ACC112 (cell line): ENCODE data around the gene CCNK.

ENCODE experiments used
- H2AFZ ChIP-seq: fragments of 200-600 bp; sonication (generic); one replicate; pipeline ENCODE4 v1.6.0; 2017; ENCODE audit warnings: antibody characterized with exemption, low read length; ENCODE audit not compliant: unreplicated experiment
- H3K27ac ChIP-seq: fragments of 200-600 bp; sonication (generic); 2 replicates; pipeline ENCODE4 v1.5.1; 2014; ENCODE audit warnings: low read depth, mild to moderate bottlenecking, antibody characterized with exemption, low read length, moderate library complexity
- H3K27me3 ChIP-seq: fragments of 200-600 bp; sonication (generic); 2 replicates; pipeline ENCODE4 v1.6.1; 2014; ENCODE audit warnings: mild to moderate bottlenecking, antibody characterized with exemption, low read length, moderate library complexity, mixed read lengths; ENCODE audit not compliant: insufficient read depth
- H3K36me3 ChIP-seq: fragments of 200-600 bp; sonication (generic); 2 replicates; pipeline ENCODE4 v1.6.1; 2016; ENCODE audit warnings: mild to moderate bottlenecking, antibody characterized with exemption, low read length, moderate library complexity, mixed read lengths; ENCODE audit not compliant: insufficient read depth
- H3K4me1 ChIP-seq: fragments of 200-600 bp; sonication (generic); one replicate; pipeline ENCODE4 v1.6.1; 2016; ENCODE audit warnings: low read length, mixed read lengths; ENCODE audit not compliant: insufficient read depth, unreplicated experiment, control insufficient read depth
- H3K4me3 ChIP-seq: fragments of 200-600 bp; sonication (generic); 2 replicates; pipeline ENCODE4 v1.5.1; 2014; ENCODE audit warnings: mild to moderate bottlenecking, low read depth, low read length
- H3K79me2 ChIP-seq: fragments of 200-600 bp; sonication (generic); one replicate; pipeline ENCODE4 v1.6.0; 2016; ENCODE audit warnings: low read length; ENCODE audit not compliant: control insufficient read depth, unreplicated experiment, insufficient read depth

CCNK gene

GRCh38 chr14:99480917-99481744 is at the start of gene CCNK:
CCNK (plus strand) TSS chr14:99481409; CDS start chr14:99492678, 11,269 bp downstream.
- peaks cover 89% of the 10 kb centered on the region for H3K79me2 ChIP-seq
- peak within 1 kb of the TSS; percentile 94 for H3K4me3 ChIP-seq
- H3K36me3 ChIP-seq: no peaks in the 10 kb centered on the region
- H3K27me3 ChIP-seq: no peaks in the 10 kb centered on the region
- peak within 1 kb of the TSS; percentile 71 for H2AFZ ChIP-seq
- H3K27ac ChIP-seq: peak within 1 kb of the TSS; percentile 86
- peaks cover 31% of the 10 kb centered on the region for H3K4me1 ChIP-seq

- peaks cover 15% of the 10 kb centered on the region for H3K36me3 ChIP-seq
- no peaks in the 10 kb centered on the region for H3K27me3 ChIP-seq
- no peak overlapping the region for H3K4me3 ChIP-seq
- no peaks in the 10 kb centered on the region for H3K4me1 ChIP-seq
- peaks cover 2% of the 10 kb centered on the region for H3K79me2 ChIP-seq
- H3K27ac ChIP-seq: no peak overlapping the region
- no peak overlapping the region for H2AFZ ChIP-seq
These were observed 49.2 kb upstream of the CCNK start for GRCh38 chr14:99431986-99432385.

- H3K27me3 ChIP-seq: no peaks in the 10 kb centered on the region
- no peak overlapping the region for H3K27ac ChIP-seq
- H3K4me3 ChIP-seq: no peak overlapping the region
- peaks cover 16% of the 10 kb centered on the region for H3K36me3 ChIP-seq
- no peak overlapping the region for H2AFZ ChIP-seq
- H3K79me2 ChIP-seq: peaks cover 2% of the 10 kb centered on the region
- H3K4me1 ChIP-seq: no peaks in the 10 kb centered on the region
These were observed 48.7 kb upstream of the CCNK start for GRCh38 chr14:99432485-99432884.

DNA sequence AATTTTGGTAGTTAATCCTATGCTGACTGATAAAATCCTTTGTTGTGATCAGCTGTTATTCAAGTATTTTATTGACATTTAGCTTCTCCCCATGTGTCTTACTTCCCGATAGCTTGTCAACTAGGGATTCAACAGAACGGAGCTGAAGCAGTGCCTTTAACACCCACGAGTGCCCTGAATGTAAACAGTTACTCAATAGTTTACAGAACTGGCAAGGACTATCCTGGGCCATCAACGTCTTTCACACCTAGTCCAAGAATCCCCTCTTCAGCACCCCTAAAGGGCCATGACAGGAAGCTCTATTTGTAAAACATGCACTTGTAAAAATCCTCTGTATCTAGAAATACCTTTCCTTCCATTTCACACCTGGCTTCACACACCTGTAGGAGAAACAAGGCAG is 45.9 kb upstream of the CCNK start:
- H3K4me1 ChIP-seq: no peaks in the 10 kb centered on the region
- H3K36me3 ChIP-seq: 0 out of 2 replicates have a peak, but pooled peaks cover 5% of the 10 kb centered on the region
- no peaks in the 10 kb centered on the region for H3K27me3 ChIP-seq
- H2AFZ ChIP-seq: no peak overlapping the region
- H3K27ac ChIP-seq: no peak overlapping the region
- H3K4me3 ChIP-seq: no peak overlapping the region
- no peaks in the 10 kb centered on the region for H3K79me2 ChIP-seq

DNA sequence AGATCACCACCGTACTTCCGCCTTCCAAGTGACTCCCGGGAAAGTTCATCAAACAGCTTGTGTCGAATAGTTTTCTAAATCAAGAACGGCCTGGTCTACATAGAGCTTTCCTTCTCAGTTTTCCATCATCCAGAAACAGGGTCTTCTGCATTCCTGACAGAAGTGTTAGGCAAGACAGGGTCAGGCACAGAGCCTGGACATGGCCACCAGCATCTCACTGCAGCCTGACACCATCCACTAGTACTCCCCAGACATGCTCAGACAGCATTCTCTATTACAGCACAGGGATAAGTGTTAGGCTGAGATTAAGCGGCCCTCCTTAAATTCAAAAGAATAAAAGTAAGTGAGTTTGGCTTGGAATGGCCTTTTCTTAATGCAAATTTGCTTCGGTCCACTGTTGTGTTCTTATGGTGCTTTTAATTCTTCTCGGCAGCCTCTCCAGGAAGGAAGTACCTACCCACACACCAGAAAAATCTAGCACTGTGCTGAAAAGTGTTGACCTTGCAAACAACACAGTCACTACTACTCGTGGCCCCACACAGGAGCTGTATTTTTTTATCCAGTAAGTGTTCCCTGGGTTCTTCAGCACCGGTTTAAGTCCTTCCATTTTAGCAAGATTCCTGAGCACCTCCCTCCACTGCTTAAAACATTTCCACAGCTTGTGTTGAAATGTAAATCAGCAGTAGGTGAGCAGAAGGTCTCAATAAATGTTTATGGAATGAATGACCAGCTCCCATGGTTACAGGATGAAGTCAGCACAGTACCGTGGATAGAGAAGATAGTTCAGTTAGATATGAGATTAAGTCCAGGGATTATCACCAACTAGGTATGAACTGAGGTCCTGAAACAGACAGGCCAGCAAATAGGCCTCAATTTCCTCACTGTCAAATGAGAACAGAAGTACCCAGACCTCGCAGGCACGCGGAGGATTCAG is 44.7 kb upstream of the CCNK start:
- Histone ChIP-seq H3K79me2 (no peaks in the 10 kb centered on the region), H3K4me3 (no peak overlapping the region), H3K27me3 (no peaks in the 10 kb centered on the region), H3K27ac (no peak overlapping the region), H3K36me3 (0 out of 2 replicates have a peak, but pooled peaks cover 5% of the 10 kb centered on the region), H2AFZ (no peak overlapping the region), H3K4me1 (no peaks in the 10 kb centered on the region)

GRCh38 chr14:99437706-99438105 is 43.5 kb upstream of the CCNK start:
- Histone ChIP-seq H3K4me1 (no peaks in the 10 kb centered on the region), H3K79me2 (no peaks in the 10 kb centered on the region), H3K4me3 (no peak overlapping the region), H3K27ac (no peak overlapping the region), H3K36me3 (0 out of 2 replicates have a peak, but pooled peaks cover 5% of the 10 kb centered on the region), H3K27me3 (no peaks in the 10 kb centered on the region), H2AFZ (no peak overlapping the region)

DNA sequence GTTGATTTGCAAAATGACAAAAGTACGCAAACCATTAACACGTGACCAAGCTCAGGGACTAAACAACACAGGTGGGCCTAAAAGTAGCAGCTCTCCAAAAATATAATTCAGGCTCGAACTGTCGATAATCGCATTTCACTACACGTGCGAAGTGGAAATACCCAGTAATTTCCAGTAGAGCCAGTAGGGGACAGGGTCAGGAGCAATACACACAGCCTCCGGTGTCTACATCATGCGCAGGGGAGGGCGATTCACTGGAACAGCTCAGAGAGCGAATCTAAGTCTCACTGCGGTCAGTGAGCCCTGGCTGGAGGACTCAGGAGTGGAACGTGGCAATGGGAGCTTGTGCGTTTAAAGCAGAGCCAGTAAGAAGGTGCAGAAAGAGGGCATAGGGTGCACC is 40.9 kb upstream of the CCNK start:
- H3K4me1 ChIP-seq: no peaks in the 10 kb centered on the region
- H2AFZ ChIP-seq: no peak overlapping the region
- no peak overlapping the region for H3K4me3 ChIP-seq
- no peak overlapping the region for H3K27ac ChIP-seq
- 0 out of 2 replicates have a peak, but pooled peaks cover 5% of the 10 kb centered on the region for H3K36me3 ChIP-seq
- no peaks in the 10 kb centered on the region for H3K79me2 ChIP-seq
- no peaks in the 10 kb centered on the region for H3K27me3 ChIP-seq

GRCh38 chr14:99441157-99441870 is 39.9 kb upstream of the CCNK start:
- Histone ChIP-seq H3K4me1 (no peaks in the 10 kb centered on the region), H3K4me3 (no peak overlapping the region), H2AFZ (no peak overlapping the region), H3K79me2 (no peaks in the 10 kb centered on the region), H3K36me3 (0 out of 2 replicates have a peak, but pooled peaks cover 5% of the 10 kb centered on the region), H3K27ac (no peak overlapping the region), H3K27me3 (no peaks in the 10 kb centered on the region)

- no peak overlapping the region for H2AFZ ChIP-seq
- no peaks in the 10 kb centered on the region for H3K27me3 ChIP-seq
- no peaks in the 10 kb centered on the region for H3K4me1 ChIP-seq
- no peak overlapping the region for H3K27ac ChIP-seq
- no peaks in the 10 kb centered on the region for H3K79me2 ChIP-seq
- H3K4me3 ChIP-seq: no peak overlapping the region
- 0 out of 2 replicates have a peak, but pooled peaks cover 5% of the 10 kb centered on the region for H3K36me3 ChIP-seq
These were observed 39.3 kb upstream of the CCNK start for GRCh38 chr14:99441918-99442317.

DNA sequence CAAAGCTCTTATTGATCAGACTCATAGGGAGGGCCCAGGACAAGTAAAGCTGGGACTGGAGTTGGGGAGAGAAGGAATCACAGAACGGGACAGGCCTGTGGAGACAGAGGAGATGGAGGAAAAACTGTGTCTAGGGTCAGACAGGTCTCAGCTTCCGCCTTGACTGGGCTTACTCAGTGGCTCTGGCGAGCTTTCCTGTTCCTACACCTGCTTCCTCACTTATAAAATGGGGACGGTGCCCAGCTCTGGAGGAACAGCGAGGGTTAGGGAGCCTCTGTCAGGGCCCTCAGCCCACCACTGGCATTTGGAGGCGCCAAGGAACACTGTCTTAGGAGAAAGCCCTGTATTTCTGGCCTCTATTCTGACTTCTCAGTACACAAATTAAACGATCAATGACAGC is 35.3 kb upstream of the CCNK start:
- Histone ChIP-seq H3K36me3 (peaks cover 11% of the 10 kb centered on the region), H3K27ac (no peak overlapping the region), H3K4me3 (no peak overlapping the region), H2AFZ (no peak overlapping the region), H3K79me2 (no peaks in the 10 kb centered on the region), H3K27me3 (no peaks in the 10 kb centered on the region), H3K4me1 (no peaks in the 10 kb centered on the region)
